ENCODE measurements around the gene CREB3. TPM values are rescaled to one million over a fixed set of nuclear protein-coding genes. Genes with fewer than 3 reads are reported as not detected.

The CREB3 gene
- total and polyA plus RNA-seq, 2 of the 4 experiments (the other 2 are of a cell fraction): 60.7 to 106 TPM

GRCh38 chr9:35732185-35732799, at the start of gene CREB3, which contains the start of gene TLN1 (continued):
- TF ChIP-seq RFX5 (IDR thresholded peaks at IDR 0.05; ENCODE audit: low read depth, low read length): no peak
- TF ChIP-seq RCOR1 (IDR thresholded peaks at IDR 0.05; ENCODE audit: insufficient replicate concordance, low read length): no peak

DNA sequence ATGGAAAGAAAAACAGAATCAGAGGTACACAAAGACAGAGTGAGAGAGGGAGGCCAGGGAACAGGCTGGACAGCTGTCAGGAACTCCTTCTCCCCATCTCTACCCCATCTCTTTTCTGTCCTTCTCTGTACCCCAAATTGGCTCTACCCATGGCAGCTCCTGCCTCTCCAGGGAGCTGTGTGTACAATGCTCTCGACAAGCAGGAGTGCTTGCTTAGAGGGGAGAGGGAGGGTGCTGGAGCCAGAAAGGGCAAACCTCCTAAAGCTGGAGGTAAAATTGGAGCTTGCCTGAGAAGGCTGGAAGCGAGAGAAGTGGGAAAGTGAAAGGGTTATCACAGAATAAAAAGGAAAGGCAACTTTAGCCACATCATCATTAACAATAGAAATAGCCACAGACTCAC, 49.1 kb upstream of the CREB3 start:
- peak overlapping the region; percentile 10; the same call in 1 of the 2 replicates for H3K4me2 ChIP-seq (ENCODE audit: low read depth, low read length)
- no peak for DNase-seq

More for the DNA sequence above, 49.1 kb upstream of the CREB3 start:
- Histone ChIP-seq H2AK5ac (ENCODE audit: low read depth, low read length) (no peak overlapping the region), H3K4ac (ENCODE audit: low read depth, low read length) (no peak overlapping the region), H3K56ac (ENCODE audit: extremely low read depth, insufficient read depth, low read length) (no peak overlapping the region), H4K5ac (ENCODE audit: low read depth, low read length) (no peak overlapping the region), H3K9me1 (ENCODE audit: insufficient read depth, low read length) (peaks cover 59% of the 10 kb centered on the region), H3K14ac (replicated peaks; ENCODE audit: low read depth, low read length) (no peak overlapping the region; the same call in 1 of the 2 replicates), H2AK9ac (replicated peaks; ENCODE audit: low read depth, low read length, poor library complexity) (no peak overlapping the region), H2AFZ (replicated peaks; ENCODE audit: low read length, poor library complexity) (no peak overlapping the region), H3K23ac (ENCODE audit: low read depth, low read length) (peak overlapping the region; percentile 10; the same call in 1 of the 2 replicates), H4K20me1 (ENCODE audit: insufficient read depth, low read length) (peaks cover 84% of the 10 kb centered on the region), H4K91ac (ENCODE audit: insufficient read depth, low read depth, low read length) (no peak overlapping the region), H2BK5ac (ENCODE audit: low read depth, low read length, poor library complexity, severe bottlenecking) (peak overlapping the region; percentile 44), H3K79me1 (ENCODE audit: low read depth in 1 of 2, low read length in 2 of 2) (peaks cover 13 to 82% of the 10 kb centered on the region in 2 experiments), H3K18ac (ENCODE audit: low read depth, low read length) (no peak overlapping the region), H2BK20ac (ENCODE audit: low read depth, low read length) (no peak overlapping the region), H3K4me3 (ENCODE audit: insufficient read depth, low read depth, low read length) (no peak overlapping the region), H4K8ac (ENCODE audit: low read depth in 2 of 2, low read length in 2 of 2) (no peak overlapping the region), H3K4me1 (ENCODE audit: control insufficient read depth, insufficient read depth, low read length) (peaks cover 61% of the 10 kb centered on the region), H3K27ac (ENCODE audit: insufficient read depth, low read length) (0 out of 2 replicates have a peak overlapping the region, but pooled peaks have one; percentile 33), H3K9ac (ENCODE audit: low read depth, low read length) (peak overlapping the region; percentile 36; the same call in 1 of the 2 replicates), H2BK15ac (ENCODE audit: low read depth, low read length) (no peak overlapping the region), H2BK120ac (ENCODE audit: low read depth, low read length) (no peak overlapping the region), H3K36me3 (ENCODE audit: control insufficient read depth, insufficient read depth, low read length) (peaks cover 65% of the 10 kb centered on the region), H3K9me3 (ENCODE audit: control insufficient read depth, insufficient read depth, low read length) (no peaks in the 10 kb centered on the region), H3K27me3 (ENCODE audit: control insufficient read depth, insufficient read depth, low read length) (no peaks in the 10 kb centered on the region)
- ChIA-PET POLR2A (ENCODE audit: unreplicated experiment) (interaction anchor here (0.6 to 1.6 kb wide), 3 partner anchors 8 to 44 kb away, joined by 3 read pairs; no protein-coding TSS in a partner anchor), CTCF (interaction anchor here (1.4 kb wide), 1 partner anchor 13 kb away, joined by 7 read pairs; no protein-coding TSS in a partner anchor)
- in situ Hi-C loops (cut with MboI; ENCODE audit: low sequenced_read_pairs): no loop called here
- no peak for ATAC-seq (ENCODE audit: low read depth)
- BruUV-seq (replicated peaks): no TSS peak
- dilution Hi-C loops (cut with HindIII; ENCODE audit: low sequenced_read_pairs, unreplicated experiment): no loop called here
- no CpG with 5 or more reads among the region's 2 CpGs for WGBS, 2 experiments (ENCODE audit: extremely low coverage in 2 of 2, insufficient read length in 1 of 2)
- intact Hi-C loops (cut with micrococcal nuclease): loop anchor here (10.0 kb wide), 1 partner anchor 79 kb away; the partner anchor contains the start of gene TESK1
- TF ChIP-seq NFE2L2 (IDR thresholded peaks at IDR 0.05; ENCODE audit: low read depth, low read length) (no peak), POLR2A (IDR thresholded peaks at IDR 0.05; ENCODE audit: low read depth, low read length) (no peak)

All from IMR-90 (cell line).